ENCODE data around the gene NCKAP5. TPM values are rescaled to one million over a fixed set of nuclear protein-coding genes. Genes with fewer than 3 reads are reported as not detected.

The NCKAP5 gene
- total and polyA plus RNA-seq, 9 of the 15 experiments (the other 6 are each of a cell fraction or from before 2014, with no cell fraction given), result not detected

DNA sequence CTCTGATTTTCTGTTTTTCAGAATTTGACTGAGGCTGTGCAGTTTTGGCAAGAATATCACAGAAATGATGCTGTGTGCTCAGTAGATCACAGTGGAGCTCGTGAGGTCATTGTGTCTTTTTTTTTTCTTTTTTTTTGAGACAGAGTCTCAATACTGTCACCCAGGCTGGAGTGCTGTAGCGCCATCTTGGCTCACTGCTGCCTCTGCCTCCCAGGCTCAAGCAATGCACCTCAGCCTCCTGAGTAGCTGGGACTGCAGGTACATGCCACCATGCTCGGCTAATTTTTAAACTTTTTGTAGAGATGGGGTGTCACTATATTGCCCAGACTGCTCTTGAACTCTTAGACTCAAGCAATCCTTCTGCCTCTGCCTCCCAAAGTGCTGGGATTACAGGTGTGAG lies 203.6 kb downstream of the NCKAP5 start (continued):
- TF ChIP-seq ZZZ3 (IDR thresholded peaks at IDR 0.05), result no peak
- TF ChIP-seq ILF3 (IDR thresholded peaks at IDR 0.05; ENCODE audit: borderline replicate concordance), result no peak
- no peak for TF ChIP-seq ZNF76 (CRISPR knock-in tag; IDR thresholded peaks at IDR 0.05; ENCODE audit: borderline replicate concordance)
- no peak for TF ChIP-seq MTA1 (IDR thresholded peaks at IDR 0.05; ENCODE audit: borderline replicate concordance)

DNA sequence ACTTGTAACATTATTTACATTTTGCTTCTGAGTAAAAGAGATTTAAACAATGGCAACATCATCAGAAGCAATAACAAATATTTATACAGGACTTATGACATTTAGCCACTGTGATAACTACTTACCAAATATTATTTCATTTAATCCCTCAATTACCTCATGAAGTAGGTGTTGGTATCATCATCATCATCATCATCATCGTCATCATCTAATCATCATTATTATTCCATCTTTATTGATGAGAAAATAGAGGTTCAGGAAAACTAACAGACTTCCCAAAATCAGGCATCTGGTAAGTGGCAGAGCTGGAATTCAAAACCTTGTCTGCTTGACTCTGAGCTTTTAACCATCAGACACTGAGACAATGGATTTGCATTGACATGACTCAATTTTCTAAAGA lies 204.4 kb downstream of the NCKAP5 start:
- BruUV-seq (replicated peaks), result no TSS peak
- no peak for ATAC-seq
- H4K20me1 ChIP-seq (replicated peaks; ENCODE audit: control insufficient read depth, insufficient read depth, low read length), result no peaks in the 10 kb centered on the region
- no peaks in the 10 kb centered on the region for H3K27me3 ChIP-seq (ENCODE audit: control insufficient read depth in 2 of 2, insufficient read depth in 2 of 2, low read length in 2 of 2)
- ChIA-PET POLR2A (no interaction called here), CTCF (ENCODE audit: low intra/inter-chr PET ratio) (no interaction called here)
- FAIRE-seq, result no peak
- H3K9me1 ChIP-seq (ENCODE audit: control insufficient read depth, insufficient read depth, low read length), result no peaks in the 10 kb centered on the region
- no peaks in the 10 kb centered on the region for H3K79me2 ChIP-seq (ENCODE audit: control insufficient read depth, insufficient read depth, low read length)
- H2AFZ ChIP-seq (ENCODE audit: low read depth, low read length), result no peak overlapping the region
- H3K4me2 ChIP-seq (ENCODE audit: insufficient read depth, low read length), result no peak overlapping the region
- no peak overlapping the region for H3K27ac ChIP-seq (ENCODE audit: extremely low read depth, low read depth, low read length)
- H3K36me3 ChIP-seq (ENCODE audit: control insufficient read depth, insufficient read depth, low read length), result no peaks in the 10 kb centered on the region
- no peaks in the 10 kb centered on the region for H3K4me1 ChIP-seq (replicated peaks in 1 of 2; ENCODE audit: control insufficient read depth in 2 of 2, insufficient read depth in 2 of 2, low read length in 2 of 2)
- no peak overlapping the region for H3K9ac ChIP-seq (ENCODE audit: insufficient read depth in 1 of 2, low read depth in 2 of 2, low read length in 2 of 2)
- H3K9me3 ChIP-seq (replicated peaks; ENCODE audit: control insufficient read depth, insufficient read depth, low read depth, low read length), result no peaks in the 10 kb centered on the region; the same call in 1 of the 2 replicates
- in situ Hi-C loops (cut with MboI) (no loop called here), intact Hi-C loops (cut with micrococcal nuclease) (no loop called here)
- H3K4me3 ChIP-seq, result no peak overlapping the region
- TF ChIP-seq MEF2A (IDR thresholded peaks at IDR 0.05; ENCODE audit: control insufficient read depth, low read depth, low read length) (no peak), HDAC6 (IDR thresholded peaks at IDR 0.05; ENCODE audit: low read depth, low read length) (no peak), HEY1 (CRISPR knock-in tag; IDR thresholded peaks at IDR 0.05; ENCODE audit: borderline replicate concordance) (no peak), SNIP1 (IDR thresholded peaks at IDR 0.05; ENCODE audit: low read depth) (no peak), POLR2B (IDR thresholded peaks at IDR 0.05; ENCODE audit: low read depth, partially characterized antibody) (no peak), EP400 (IDR thresholded peaks at IDR 0.05) (no peak)
- TF ChIP-seq, protein P1, sequence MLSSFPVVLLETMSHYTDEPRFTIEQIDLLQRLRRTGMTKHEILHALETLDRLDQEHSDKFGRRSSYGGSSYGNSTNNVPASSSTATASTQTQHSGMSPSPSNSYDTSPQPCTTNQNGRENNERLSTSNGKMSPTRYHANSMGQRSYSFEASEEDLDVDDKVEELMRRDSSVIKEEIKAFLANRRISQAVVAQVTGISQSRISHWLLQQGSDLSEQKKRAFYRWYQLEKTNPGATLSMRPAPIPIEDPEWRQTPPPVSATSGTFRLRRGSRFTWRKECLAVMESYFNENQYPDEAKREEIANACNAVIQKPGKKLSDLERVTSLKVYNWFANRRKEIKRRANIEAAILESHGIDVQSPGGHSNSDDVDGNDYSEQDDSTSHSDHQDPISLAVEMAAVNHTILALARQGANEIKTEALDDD (IDR thresholded peaks at IDR 0.05), result no peak
- TF ChIP-seq, protein P2, sequence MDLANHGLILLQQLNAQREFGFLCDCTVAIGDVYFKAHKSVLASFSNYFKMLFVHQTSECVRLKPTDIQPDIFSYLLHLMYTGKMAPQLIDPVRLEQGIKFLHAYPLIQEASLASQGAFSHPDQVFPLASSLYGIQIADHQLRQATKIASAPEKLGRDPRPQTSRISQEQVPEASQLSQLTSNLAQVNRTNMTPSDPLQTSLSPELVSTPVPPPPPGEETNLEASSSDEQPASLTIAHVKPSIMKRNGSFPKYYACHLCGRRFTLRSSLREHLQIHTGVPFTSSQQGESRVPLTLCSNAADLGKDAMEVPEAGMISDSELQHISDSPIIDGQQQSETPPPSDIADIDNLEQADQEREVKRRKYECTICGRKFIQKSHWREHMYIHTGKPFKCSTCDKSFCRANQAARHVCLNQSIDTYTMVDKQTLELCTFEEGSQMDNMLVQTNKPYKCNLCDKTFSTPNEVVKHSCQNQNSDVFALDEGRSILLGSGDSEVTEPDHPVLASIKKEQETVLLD (IDR thresholded peaks at IDR 0.05), result no peak
- TF ChIP-seq, protein P3, sequence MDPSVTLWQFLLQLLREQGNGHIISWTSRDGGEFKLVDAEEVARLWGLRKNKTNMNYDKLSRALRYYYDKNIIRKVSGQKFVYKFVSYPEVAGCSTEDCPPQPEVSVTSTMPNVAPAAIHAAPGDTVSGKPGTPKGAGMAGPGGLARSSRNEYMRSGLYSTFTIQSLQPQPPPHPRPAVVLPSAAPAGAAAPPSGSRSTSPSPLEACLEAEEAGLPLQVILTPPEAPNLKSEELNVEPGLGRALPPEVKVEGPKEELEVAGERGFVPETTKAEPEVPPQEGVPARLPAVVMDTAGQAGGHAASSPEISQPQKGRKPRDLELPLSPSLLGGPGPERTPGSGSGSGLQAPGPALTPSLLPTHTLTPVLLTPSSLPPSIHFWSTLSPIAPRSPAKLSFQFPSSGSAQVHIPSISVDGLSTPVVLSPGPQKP (CRISPR knock-in tag; IDR thresholded peaks at IDR 0.05), result no peak
- WGBS (ENCODE audit: insufficient coverage, low coverage, missing lambda C conversion rate), result 6% methylated on average over 1 of the region's 1 CpG
- DNase-seq (ENCODE audit: extremely low read depth in 1 of 4, low spot score in 3 of 4), result no peak

All from K562 (cell line).